Smooth muscle cell (in vitro differentiated cells): ENCODE results near the gene CHST11. TPM values are rescaled to one million over a fixed set of nuclear protein-coding genes. Genes with fewer than 3 reads are reported as not detected.

Experiments used
- DNase-seq: peaks from one replicate; lab custom pipeline; 2025; ENCODE audit not compliant: unreplicated experiment; lab: John Stamatoyannopoulos, UW
- H2AFZ ChIP-seq: fragments of 200-600 bp; sonication (generic); 2 replicates; pipeline ENCODE4 v1.6.0; 2016; ENCODE audit warnings: antibody characterized with exemption, low read depth, mild to moderate bottlenecking
- H3F3A ChIP-seq: fragments of 200-600 bp; sonication (generic); 2 replicates; pipeline ENCODE4 v1.6.0; 2017; ENCODE audit warnings: antibody characterized with exemption, low read depth
- H3K27ac ChIP-seq: fragments of 200-600 bp; sonication (generic); 2 replicates; pipeline ENCODE4 v1.5.1; 2016; ENCODE audit warnings: low read depth, mild to moderate bottlenecking
- H3K27me3 ChIP-seq: fragments of 200-600 bp; sonication (generic); 2 replicates; pipeline ENCODE4 v1.6.1; 2016; ENCODE audit warnings: low read depth, mild to moderate bottlenecking
- H3K36me3 ChIP-seq: fragments of 200-600 bp; sonication (generic); 2 replicates; pipeline ENCODE4 v1.5.1; 2016; ENCODE audit warnings: low read depth
- H3K4me1 ChIP-seq: fragments of 200-600 bp; sonication (generic); 2 replicates; pipeline ENCODE4 v1.5.1; 2016; ENCODE audit warnings: low read depth
- H3K4me2 ChIP-seq: fragments of 200-600 bp; sonication (generic); 2 replicates; pipeline ENCODE4 v1.6.0; 2016; ENCODE audit warnings: mild to moderate bottlenecking
- H3K4me3 ChIP-seq: fragments of 200-600 bp; sonication (generic); 2 replicates; pipeline ENCODE4 v1.5.1; 2016; ENCODE audit warnings: mild to moderate bottlenecking
- H3K79me2 ChIP-seq: fragments of 200-600 bp; sonication (generic); 2 replicates; pipeline ENCODE4 v1.6.0; 2016; ENCODE audit warnings: low read depth, mild to moderate bottlenecking
- H3K9ac ChIP-seq: fragments of 200-600 bp; sonication (generic); 2 replicates; pipeline ENCODE4 v1.6.0; 2016; ENCODE audit warnings: low read depth
- H3K9me3 ChIP-seq: fragments of 200-600 bp; sonication (generic); replicated peaks from 2 replicates; pipeline ENCODE4 v1.5.1; 2016; ENCODE audit warnings: low read depth
- H4K20me1 ChIP-seq: fragments of 200-600 bp; sonication (generic); 2 replicates; pipeline ENCODE4 v1.6.0; 2016; ENCODE audit warnings: low read depth
- WGBS: methylation state at CpG from one replicate; pipeline ENCODE4 v1.1.7; 2016; ENCODE audit warnings: low lambda C conversion rate; 5-methylcytosine and 5-hydroxymethylcytosine counted together
- polyA plus RNA-seq: library from polyadenylated mRNA; unstranded; fragments of >200 nt; fragmentation: Nextera tagmentation; extraction: Ambion mirVana; gene quantifications from 2 replicates; pipeline ENCODE4 v1.2.1, GENCODE V29; 2016
- total RNA-seq: library from RNA; depleted of rRNA; stranded (reverse); fragments of >200 nt; gene quantifications from 2 replicates; pipeline ENCODE4 v1.2.3, GENCODE V29; 2014
- TF ChIP-seq, protein P1 (sequence below): fragments of 200-600 bp; sonication (generic); IDR thresholded peaks from 2 replicates; pipeline ENCODE4 v1.5.1; 2017; ENCODE audit warnings: borderline replicate concordance, mild to moderate bottlenecking, antibody characterized with exemption; ENCODE audit not compliant: insufficient read depth, poor library complexity, severe bottlenecking

Gene CHST11
- total and polyA plus RNA-seq, 2 experiments from 2014 or later: 6.9 to 10.2 TPM

DNA sequence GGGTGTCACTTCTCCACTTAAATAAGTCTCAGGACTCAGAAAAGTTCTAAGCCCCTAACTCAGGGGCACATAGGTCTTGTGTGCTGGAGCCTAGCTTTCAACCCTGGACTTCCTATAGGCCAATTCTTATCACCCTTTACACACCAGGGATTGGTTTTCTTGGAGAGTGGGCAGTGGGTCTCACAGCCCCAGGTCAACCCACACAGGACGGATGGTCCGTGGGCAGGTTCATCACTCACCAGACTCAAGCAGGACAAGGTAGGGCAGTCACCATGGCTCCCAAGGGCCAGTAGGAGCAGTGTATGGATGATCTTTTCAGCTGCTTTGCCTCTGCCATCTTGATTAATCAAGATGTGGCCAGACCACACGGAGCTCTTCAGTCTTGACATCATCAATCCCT lies 268.9 kb downstream of the CHST11 start:
- TF ChIP-seq, protein P1, sequence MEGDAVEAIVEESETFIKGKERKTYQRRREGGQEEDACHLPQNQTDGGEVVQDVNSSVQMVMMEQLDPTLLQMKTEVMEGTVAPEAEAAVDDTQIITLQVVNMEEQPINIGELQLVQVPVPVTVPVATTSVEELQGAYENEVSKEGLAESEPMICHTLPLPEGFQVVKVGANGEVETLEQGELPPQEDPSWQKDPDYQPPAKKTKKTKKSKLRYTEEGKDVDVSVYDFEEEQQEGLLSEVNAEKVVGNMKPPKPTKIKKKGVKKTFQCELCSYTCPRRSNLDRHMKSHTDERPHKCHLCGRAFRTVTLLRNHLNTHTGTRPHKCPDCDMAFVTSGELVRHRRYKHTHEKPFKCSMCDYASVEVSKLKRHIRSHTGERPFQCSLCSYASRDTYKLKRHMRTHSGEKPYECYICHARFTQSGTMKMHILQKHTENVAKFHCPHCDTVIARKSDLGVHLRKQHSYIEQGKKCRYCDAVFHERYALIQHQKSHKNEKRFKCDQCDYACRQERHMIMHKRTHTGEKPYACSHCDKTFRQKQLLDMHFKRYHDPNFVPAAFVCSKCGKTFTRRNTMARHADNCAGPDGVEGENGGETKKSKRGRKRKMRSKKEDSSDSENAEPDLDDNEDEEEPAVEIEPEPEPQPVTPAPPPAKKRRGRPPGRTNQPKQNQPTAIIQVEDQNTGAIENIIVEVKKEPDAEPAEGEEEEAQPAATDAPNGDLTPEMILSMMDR: no peak
- Histone ChIP-seq H3K27ac (no peak overlapping the region), H3K4me2 (no peak overlapping the region), H3F3A (no peaks in the 10 kb centered on the region), H3K9me3 (no peaks in the 10 kb centered on the region), H4K20me1 (peaks cover 24% of the 10 kb centered on the region), H3K27me3 (no peaks in the 10 kb centered on the region), H3K4me3 (no peak overlapping the region), H2AFZ (no peak overlapping the region), H3K79me2 (no peaks in the 10 kb centered on the region), H3K36me3 (no peaks in the 10 kb centered on the region), H3K9ac (no peak overlapping the region), H3K4me1 (peaks cover 32% of the 10 kb centered on the region)
- 98% methylated on average over 3 of the region's 3 CpGs for WGBS
- DNase-seq: no peak

DNA sequence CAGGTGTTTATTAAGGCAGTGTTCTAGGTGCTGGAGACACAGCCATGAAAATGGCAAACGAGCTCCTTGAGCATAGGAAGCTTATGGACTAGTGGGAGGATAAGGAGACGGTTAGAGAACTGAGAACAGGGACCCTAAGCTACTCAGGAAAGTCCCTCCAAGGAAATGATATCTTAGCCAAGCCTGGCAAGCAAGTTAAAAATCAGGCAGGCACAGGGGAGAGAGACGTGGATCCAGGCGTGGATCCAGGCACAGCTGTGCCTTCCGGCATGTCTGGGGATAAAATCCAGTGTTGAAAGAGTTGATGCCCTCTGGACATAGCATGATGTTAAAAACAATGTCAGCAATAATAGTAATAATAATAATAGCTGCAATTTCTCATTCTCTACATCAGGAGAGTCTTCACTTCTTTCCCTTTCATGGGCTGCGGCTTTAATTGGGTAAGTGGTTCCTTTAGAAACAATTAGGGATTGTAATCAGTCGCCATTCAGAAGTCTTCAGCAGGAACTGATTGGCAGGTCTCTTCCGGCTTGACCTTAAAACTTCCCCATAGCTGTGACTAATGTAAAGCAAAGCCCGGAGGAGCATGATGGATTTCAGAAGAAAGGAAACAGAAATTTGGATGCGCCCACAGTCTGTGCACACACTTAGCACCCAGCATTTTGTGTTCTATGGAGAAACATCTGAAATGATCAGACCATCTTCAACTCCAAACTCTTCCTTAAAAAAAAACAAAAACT lies 271.1 kb downstream of the CHST11 start:
- H3K36me3 ChIP-seq: no peaks in the 10 kb centered on the region
- H4K20me1 ChIP-seq: peaks cover 34% of the 10 kb centered on the region
- no peak overlapping the region for H3K4me3 ChIP-seq
- H2AFZ ChIP-seq: no peak overlapping the region
- no peak overlapping the region for H3K4me2 ChIP-seq
- H3K27ac ChIP-seq: no peak overlapping the region
- DNase-seq: no peak
- TF ChIP-seq, protein P1: no peak
- no peaks in the 10 kb centered on the region for H3F3A ChIP-seq
- H3K27me3 ChIP-seq: no peaks in the 10 kb centered on the region
- peaks cover 11% of the 10 kb centered on the region for H3K4me1 ChIP-seq
- H3K9ac ChIP-seq: no peak overlapping the region
- 80% methylated on average over 10 of the region's 10 CpGs for WGBS
- no peaks in the 10 kb centered on the region for H3K79me2 ChIP-seq
- no peaks in the 10 kb centered on the region for H3K9me3 ChIP-seq

DNA sequence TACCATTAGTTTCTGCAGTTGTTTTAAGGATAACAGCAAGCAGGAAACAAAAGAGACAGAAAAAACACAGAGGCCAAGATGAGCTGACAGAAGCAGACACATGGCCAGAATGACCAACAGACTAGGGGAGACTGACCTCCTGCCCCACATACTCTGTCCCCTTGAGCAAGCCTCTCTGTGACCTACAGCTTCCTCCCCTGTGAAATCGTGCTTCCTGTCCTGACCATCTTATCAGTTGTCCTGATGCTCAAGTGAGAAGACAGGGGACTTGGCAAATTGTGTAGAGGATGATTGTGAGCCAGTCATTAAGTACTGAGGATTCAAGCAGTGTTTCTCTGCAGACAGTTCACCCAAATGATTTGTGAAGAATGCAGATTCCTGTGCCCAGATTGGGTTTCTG lies 272.3 kb downstream of the CHST11 start:
- no peaks in the 10 kb centered on the region for H3K27me3 ChIP-seq
- no peaks in the 10 kb centered on the region for H3K36me3 ChIP-seq
- no peak overlapping the region for H3K9ac ChIP-seq
- no peaks in the 10 kb centered on the region for H3K9me3 ChIP-seq
- no peaks in the 10 kb centered on the region for H3K79me2 ChIP-seq
- H3K4me2 ChIP-seq: no peak overlapping the region
- H3K27ac ChIP-seq: no peak overlapping the region
- no peak overlapping the region for H3K4me3 ChIP-seq
- no peaks in the 10 kb centered on the region for H3F3A ChIP-seq
- TF ChIP-seq, protein P1: no peak
- 43% methylated on average over 1 of the region's 1 CpG for WGBS
- H2AFZ ChIP-seq: no peak overlapping the region
- H4K20me1 ChIP-seq: peaks cover 31% of the 10 kb centered on the region
- no peak for DNase-seq
- peaks cover 10% of the 10 kb centered on the region for H3K4me1 ChIP-seq
